BE2C (cell line): ENCODE results near the gene PLXDC2.

Source experiments
- DNase-seq: peaks from one replicate; pipeline ENCODE4 v3.0.0-alpha.2; 2020
- H3K27me3 ChIP-seq: fragments of 250-450 bp; sonication (Bioruptor Pico); 2 replicates; pipeline ENCODE4 v1.5.1; 2020; ENCODE audit warnings: mild to moderate bottlenecking
- H3K36me3 ChIP-seq: fragments of 250-450 bp; sonication (Bioruptor Pico); 2 replicates; pipeline ENCODE4 v1.5.1; 2020; ENCODE audit warnings: mild to moderate bottlenecking
- H3K4me1 ChIP-seq: fragments of 250-450 bp; sonication (Bioruptor Pico); 2 replicates; pipeline ENCODE4 v1.5.1; 2020
- H3K4me3 ChIP-seq: 2 replicates; pipeline ENCODE4 v1.5.1; 2011; ENCODE audit warnings: low read depth, low read length
- H3K9me3 ChIP-seq: fragments of 250-450 bp; sonication (Bioruptor Pico); 2 replicates; pipeline ENCODE4 v1.5.1; 2020
- TF ChIP-seq, protein P1 (sequence below): IDR thresholded peaks from 2 replicates; pipeline ENCODE4 v1.5.1; 2012; ENCODE audit warnings: mild to moderate bottlenecking, low read depth, low read length

Gene PLXDC2

DNA sequence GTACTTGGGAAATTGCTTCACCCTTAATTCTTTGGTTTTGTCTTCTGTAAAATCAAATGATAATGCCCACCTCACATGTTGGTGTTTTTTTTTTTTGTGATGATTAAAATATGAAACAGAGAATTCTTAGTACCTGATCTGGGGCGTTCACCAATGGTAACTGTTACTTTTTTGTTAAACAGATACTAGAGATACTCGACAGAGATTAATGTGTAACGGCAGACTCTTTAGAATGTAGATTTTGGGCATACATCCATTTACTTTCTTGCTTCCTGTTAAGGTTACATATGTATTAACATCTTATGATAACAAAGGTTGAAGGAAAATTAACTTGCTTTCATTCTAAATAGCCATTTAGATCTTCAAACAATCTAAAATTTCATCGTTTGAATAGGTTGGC is 23.3 kb downstream of the PLXDC2 start:
- no peaks in the 10 kb centered on the region for H3K27me3 ChIP-seq
- no peaks in the 10 kb centered on the region for H3K4me1 ChIP-seq
- H3K4me3 ChIP-seq: no peak overlapping the region
- no peaks in the 10 kb centered on the region for H3K9me3 ChIP-seq
- TF ChIP-seq, protein P1, sequence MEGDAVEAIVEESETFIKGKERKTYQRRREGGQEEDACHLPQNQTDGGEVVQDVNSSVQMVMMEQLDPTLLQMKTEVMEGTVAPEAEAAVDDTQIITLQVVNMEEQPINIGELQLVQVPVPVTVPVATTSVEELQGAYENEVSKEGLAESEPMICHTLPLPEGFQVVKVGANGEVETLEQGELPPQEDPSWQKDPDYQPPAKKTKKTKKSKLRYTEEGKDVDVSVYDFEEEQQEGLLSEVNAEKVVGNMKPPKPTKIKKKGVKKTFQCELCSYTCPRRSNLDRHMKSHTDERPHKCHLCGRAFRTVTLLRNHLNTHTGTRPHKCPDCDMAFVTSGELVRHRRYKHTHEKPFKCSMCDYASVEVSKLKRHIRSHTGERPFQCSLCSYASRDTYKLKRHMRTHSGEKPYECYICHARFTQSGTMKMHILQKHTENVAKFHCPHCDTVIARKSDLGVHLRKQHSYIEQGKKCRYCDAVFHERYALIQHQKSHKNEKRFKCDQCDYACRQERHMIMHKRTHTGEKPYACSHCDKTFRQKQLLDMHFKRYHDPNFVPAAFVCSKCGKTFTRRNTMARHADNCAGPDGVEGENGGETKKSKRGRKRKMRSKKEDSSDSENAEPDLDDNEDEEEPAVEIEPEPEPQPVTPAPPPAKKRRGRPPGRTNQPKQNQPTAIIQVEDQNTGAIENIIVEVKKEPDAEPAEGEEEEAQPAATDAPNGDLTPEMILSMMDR: no peak
- no peaks in the 10 kb centered on the region for H3K36me3 ChIP-seq
- DNase-seq: no peak

GRCh38 chr10:19840776-19841175 is 24.5 kb downstream of the PLXDC2 start:
- DNase-seq: no peak
- Histone ChIP-seq H3K4me1 (no peaks in the 10 kb centered on the region), H3K27me3 (no peaks in the 10 kb centered on the region), H3K9me3 (no peaks in the 10 kb centered on the region), H3K4me3 (no peak overlapping the region), H3K36me3 (no peaks in the 10 kb centered on the region)
- TF ChIP-seq, protein P1: no peak

DNA sequence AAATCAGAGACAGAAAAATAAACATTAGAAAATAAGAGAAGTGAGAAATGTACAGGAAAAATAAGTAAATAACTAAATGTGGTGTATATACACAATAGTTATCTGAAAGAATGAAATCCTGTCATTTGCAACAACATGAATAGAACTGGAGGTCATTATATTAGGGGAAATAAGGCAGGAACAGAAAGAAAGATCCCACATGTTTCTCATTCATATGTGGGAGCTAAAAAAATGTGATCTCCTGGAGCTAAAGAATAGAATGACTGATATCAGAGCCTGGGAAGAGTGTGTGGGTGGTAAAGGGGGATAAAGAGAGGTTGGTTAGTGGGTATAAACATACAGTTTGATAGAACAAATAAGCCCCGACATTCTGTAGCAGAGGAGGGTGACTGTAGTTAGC is 27.3 kb downstream of the PLXDC2 start:
- no peaks in the 10 kb centered on the region for H3K9me3 ChIP-seq
- no peak overlapping the region for H3K4me3 ChIP-seq
- DNase-seq: no peak
- no peaks in the 10 kb centered on the region for H3K27me3 ChIP-seq
- TF ChIP-seq, protein P1: no peak
- H3K36me3 ChIP-seq: no peaks in the 10 kb centered on the region
- H3K4me1 ChIP-seq: no peaks in the 10 kb centered on the region

DNA sequence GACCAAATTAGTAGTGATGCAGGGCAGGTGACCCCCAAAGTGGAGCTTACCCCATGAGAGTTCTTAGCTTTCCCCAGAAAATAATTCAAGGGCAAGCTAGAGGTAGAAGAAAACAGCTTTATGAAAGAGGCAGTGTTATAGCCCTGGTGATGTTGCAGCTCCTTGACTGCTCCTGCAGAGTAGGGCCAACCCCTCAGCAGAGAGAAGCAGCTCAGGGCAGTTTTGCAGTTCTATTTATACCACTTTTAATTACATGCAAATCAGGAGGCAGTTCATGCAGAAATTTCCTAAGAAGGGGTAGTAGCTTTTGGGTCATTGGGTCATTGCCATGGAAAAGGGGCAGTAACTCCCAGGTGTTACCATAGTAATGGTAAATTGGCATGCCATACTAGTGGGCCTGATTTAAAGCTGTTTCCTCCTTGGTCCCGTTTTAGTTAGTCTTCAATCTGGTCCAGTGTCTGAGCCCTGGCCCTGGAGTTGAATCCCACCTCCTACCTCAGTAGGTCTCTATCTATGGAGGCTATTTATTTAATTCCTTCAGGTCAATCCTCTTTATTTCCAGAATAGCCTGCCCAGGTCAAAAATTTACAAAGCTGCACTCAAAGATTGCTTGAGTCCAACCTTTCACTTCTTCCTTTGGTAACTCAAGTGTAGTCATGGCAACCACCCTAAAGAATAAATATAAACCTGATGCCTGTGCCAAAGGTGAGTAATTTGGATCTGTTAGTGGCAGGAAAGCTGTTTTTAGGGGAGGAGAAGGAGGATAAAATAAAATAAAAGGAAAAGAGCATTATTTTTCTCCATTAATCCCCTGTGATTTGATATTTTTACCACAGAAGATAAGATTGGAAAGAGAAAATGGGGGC is 29.5 kb downstream of the PLXDC2 start:
- Histone ChIP-seq H3K9me3 (no peaks in the 10 kb centered on the region), H3K4me1 (no peaks in the 10 kb centered on the region), H3K4me3 (no peak overlapping the region), H3K27me3 (no peaks in the 10 kb centered on the region), H3K36me3 (no peaks in the 10 kb centered on the region)
- TF ChIP-seq, protein P1: no peak
- DNase-seq: no peak

GRCh38 chr10:19847321-19847720 is 31.1 kb downstream of the PLXDC2 start:
- H3K4me3 ChIP-seq: no peak overlapping the region
- H3K9me3 ChIP-seq: no peaks in the 10 kb centered on the region
- H3K27me3 ChIP-seq: no peaks in the 10 kb centered on the region
- H3K4me1 ChIP-seq: no peaks in the 10 kb centered on the region
- DNase-seq: no peak
- no peaks in the 10 kb centered on the region for H3K36me3 ChIP-seq
- TF ChIP-seq, protein P1: no peak

DNA sequence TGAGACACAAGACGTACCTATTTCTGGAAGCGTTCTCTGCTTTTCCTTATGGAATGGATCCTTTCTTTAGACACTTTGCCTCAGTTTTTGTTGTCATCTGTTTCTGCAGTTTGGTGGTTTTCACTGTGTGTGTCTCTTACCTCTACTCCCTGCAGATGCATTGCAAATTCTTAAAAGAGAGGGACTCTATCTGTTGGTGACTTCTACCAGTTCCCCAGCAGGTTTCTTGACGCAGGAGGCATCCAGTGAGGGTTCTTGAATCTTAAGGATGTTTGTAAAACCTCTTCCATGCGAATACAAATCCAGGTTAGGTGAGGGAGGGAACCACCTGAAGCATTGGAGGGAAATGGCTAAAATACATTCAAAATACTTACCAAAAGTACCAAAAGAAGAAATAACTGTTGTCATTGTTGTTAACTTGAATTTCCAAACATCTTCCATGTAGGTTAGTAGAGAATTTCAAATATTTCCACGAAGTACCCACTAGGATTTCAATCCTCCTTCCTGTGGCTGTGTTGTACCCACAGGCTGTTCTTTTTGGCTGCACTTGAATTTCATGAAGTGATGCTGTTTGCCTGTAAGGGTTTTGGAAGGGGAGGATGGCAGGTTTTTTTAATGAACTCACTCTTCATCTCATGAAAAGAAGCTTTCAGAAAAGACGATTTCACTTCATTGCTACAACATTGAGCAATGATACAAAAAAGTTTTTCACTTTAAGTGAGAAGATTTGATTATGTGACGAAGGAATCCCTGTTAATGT is 32.2 kb downstream of the PLXDC2 start:
- Histone ChIP-seq H3K27me3 (no peaks in the 10 kb centered on the region), H3K36me3 (no peaks in the 10 kb centered on the region), H3K4me3 (no peak overlapping the region), H3K9me3 (no peaks in the 10 kb centered on the region), H3K4me1 (no peaks in the 10 kb centered on the region)
- TF ChIP-seq, protein P1: no peak
- no peak for DNase-seq
